Colonic mucosa (tissue), 4 donors: ENCODE measurements around the gene PIEZO2. TPM values are rescaled to one million over a fixed set of nuclear protein-coding genes. Genes with fewer than 3 reads are reported as not detected.

Experiments
- DNase-seq: peaks from one replicate; pipeline ENCODE4 v3.0.0-alpha.2; 2020
- H3K27ac ChIP-seq: fragments of 200-600 bp; one replicate; pipeline ENCODE4 v1.8.0; 2021
- H3K27me3 ChIP-seq: fragments of 200-600 bp; one replicate; pipeline ENCODE4 v1.8.0; 2021
- H3K36me3 ChIP-seq: fragments of 200-600 bp; one replicate; pipeline ENCODE4 v1.8.0; 2021
- H3K4me1 ChIP-seq: fragments of 200-600 bp; one replicate; pipeline ENCODE4 v1.8.0; 2021; ENCODE audit warnings: mild to moderate bottlenecking
- H3K4me3 ChIP-seq: fragments of 200-600 bp; one replicate; pipeline ENCODE4 v1.8.0; 2021
- H3K9ac ChIP-seq, 2 donors: one replicate each; pipeline ENCODE4 v1.7.0; 2013; ENCODE audit warnings: control low read depth in 2 of 2, low read depth in 2 of 2, low read length in 2 of 2
- H3K9me3 ChIP-seq: fragments of 200-600 bp; one replicate; pipeline ENCODE4 v1.8.0; 2021
- CTCF ChIP-seq: fragments of 200-600 bp; IDR thresholded peaks from one replicate; pipeline ENCODE4 v1.8.0; 2022; ENCODE audit warnings: antibody characterized with exemption, mild to moderate bottlenecking
- intact Hi-C: fragments of 100-400 bp; cut with DNase I; formaldehyde crosslinking; loops from one replicate; pipeline ENCODE4 v1.14.1; 2022
- total RNA-seq, 2 donors: library from RNA; stranded (reverse); fragmentation: NEBNext Ultra II Directional in 1 of 2; extraction: Animal tissue kit (Norgen Biotek cat#: 25700) in 1 of 2; gene quantifications; one replicate each; pipeline ENCODE4 v1.2.1, GENCODE V29; 2021
- donor health status: healthy.
- donor health status: DM: no; HTN: no; CAD: no.
- donor health status: DM: no; HTN: no; CAD: no.

Gene PIEZO2
- total RNA-seq, 2 donors from 2014 or later = 0.79 to 4.0 TPM

DNA sequence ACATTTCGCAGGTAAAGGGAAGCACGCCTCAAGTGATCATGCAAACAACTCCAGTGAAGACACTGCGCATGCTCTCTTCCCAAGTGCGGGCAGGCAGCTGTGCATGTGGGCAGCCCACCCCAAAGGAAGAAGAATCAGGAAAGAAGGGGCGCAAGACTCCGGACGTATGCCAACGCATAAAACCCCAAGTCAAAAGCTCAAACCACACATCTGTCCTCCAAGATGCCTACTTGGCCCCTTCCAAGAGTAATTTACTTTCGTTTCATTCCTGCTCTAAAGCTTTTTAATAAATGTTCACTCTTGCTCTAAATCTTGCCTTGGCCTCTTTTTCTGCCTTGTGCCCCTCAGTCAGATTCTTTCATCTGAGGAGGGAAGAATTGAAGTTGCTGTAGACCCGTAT, 254.9 kb downstream of the PIEZO2 start:
- H3K27ac ChIP-seq = no peak overlapping the region
- no peaks in the 10 kb centered on the region for H3K27me3 ChIP-seq
- H3K9ac ChIP-seq = no peak overlapping the region
- H3K36me3 ChIP-seq = no peaks in the 10 kb centered on the region
- no peak for TF ChIP-seq CTCF
- DNase-seq = no peak
- no peak overlapping the region for H3K4me3 ChIP-seq
- no peaks in the 10 kb centered on the region for H3K4me1 ChIP-seq
- intact Hi-C loops = no loop called here
- no peaks in the 10 kb centered on the region for H3K9me3 ChIP-seq

DNA sequence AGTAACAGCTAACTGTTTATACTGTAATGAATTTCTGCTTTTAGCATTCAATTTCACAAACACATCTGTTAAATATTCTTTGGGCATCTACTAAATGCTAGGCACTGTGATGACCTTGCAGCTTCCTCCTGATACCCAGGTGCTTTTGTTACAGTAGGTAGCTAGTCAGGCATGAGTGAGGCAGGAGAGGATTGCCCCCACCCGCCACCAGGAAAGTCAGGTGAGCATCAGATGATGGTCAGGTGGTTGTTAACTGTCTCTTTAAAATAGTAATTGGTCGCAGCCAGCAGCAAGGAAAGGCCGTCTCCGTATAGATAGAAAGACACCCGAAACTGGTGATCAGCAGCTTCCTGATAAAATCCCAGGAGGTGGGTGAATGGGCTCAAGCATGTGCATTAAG, 255.6 kb downstream of the PIEZO2 start:
- no peak overlapping the region for H3K27ac ChIP-seq
- no peak for TF ChIP-seq CTCF
- H3K36me3 ChIP-seq = no peaks in the 10 kb centered on the region
- DNase-seq = no peak
- H3K9me3 ChIP-seq = no peaks in the 10 kb centered on the region
- H3K4me3 ChIP-seq = no peak overlapping the region
- H3K9ac ChIP-seq = no peak overlapping the region
- intact Hi-C loops = no loop called here
- no peaks in the 10 kb centered on the region for H3K4me1 ChIP-seq
- no peaks in the 10 kb centered on the region for H3K27me3 ChIP-seq

DNA sequence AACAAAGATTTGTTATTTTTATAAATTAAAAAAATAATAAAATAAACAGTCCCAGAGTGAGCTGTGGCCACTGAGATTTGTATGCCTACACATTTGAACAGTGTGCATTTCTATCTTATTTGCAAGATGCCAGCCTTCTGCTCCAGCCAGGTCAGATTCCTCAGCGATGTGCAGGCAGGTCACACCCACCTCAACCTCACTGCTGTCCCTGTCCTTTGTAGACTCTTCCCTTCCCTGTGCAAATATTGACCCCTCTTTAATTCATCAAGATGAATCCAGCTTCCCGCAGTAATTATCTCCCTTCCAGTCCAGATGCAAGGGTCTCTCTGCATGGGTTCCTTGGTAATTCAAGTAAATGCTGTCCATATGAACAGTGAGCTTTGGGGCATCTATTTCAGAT, 256.2 kb downstream of the PIEZO2 start:
- Histone ChIP-seq H3K9ac (no peak overlapping the region), H3K36me3 (no peaks in the 10 kb centered on the region), H3K9me3 (no peaks in the 10 kb centered on the region), H3K27ac (no peak overlapping the region), H3K4me3 (no peak overlapping the region), H3K27me3 (no peaks in the 10 kb centered on the region), H3K4me1 (no peaks in the 10 kb centered on the region)
- intact Hi-C loops = no loop called here
- no peak for TF ChIP-seq CTCF
- DNase-seq = no peak

DNA sequence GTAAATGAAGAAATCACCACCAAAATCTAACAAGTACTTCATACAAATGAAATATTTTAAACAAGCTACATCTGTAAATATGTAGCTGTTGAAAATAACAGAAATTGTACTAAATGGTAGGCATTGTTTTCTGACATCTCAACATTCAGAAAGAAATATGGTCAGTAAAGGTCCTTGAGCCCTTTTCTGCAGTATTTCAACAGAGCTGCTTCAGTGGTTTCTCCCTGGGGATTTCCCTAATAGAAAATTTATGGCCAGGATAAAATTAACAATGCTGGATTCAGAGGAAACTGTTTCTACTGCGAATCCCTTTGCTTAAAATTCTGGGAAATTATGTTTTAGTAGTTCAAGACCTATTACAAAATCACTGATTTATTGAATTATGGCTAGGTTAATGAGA, 256.6 kb downstream of the PIEZO2 start:
- no peak for TF ChIP-seq CTCF
- intact Hi-C loops = no loop called here
- H3K27ac ChIP-seq = no peak overlapping the region
- no peaks in the 10 kb centered on the region for H3K27me3 ChIP-seq
- DNase-seq = no peak
- H3K4me1 ChIP-seq = no peaks in the 10 kb centered on the region
- H3K36me3 ChIP-seq = no peaks in the 10 kb centered on the region
- no peaks in the 10 kb centered on the region for H3K9me3 ChIP-seq
- no peak overlapping the region for H3K9ac ChIP-seq
- H3K4me3 ChIP-seq = no peak overlapping the region

GRCh38 chr18:10890022-10890421, 259.3 kb downstream of the PIEZO2 start:
- H3K9me3 ChIP-seq = no peaks in the 10 kb centered on the region
- intact Hi-C loops = no loop called here
- TF ChIP-seq CTCF = no peak
- H3K27ac ChIP-seq = no peak overlapping the region
- no peak overlapping the region for H3K9ac ChIP-seq
- H3K27me3 ChIP-seq = no peaks in the 10 kb centered on the region
- H3K4me1 ChIP-seq = no peaks in the 10 kb centered on the region
- no peak for DNase-seq
- no peak overlapping the region for H3K4me3 ChIP-seq
- no peaks in the 10 kb centered on the region for H3K36me3 ChIP-seq

DNA sequence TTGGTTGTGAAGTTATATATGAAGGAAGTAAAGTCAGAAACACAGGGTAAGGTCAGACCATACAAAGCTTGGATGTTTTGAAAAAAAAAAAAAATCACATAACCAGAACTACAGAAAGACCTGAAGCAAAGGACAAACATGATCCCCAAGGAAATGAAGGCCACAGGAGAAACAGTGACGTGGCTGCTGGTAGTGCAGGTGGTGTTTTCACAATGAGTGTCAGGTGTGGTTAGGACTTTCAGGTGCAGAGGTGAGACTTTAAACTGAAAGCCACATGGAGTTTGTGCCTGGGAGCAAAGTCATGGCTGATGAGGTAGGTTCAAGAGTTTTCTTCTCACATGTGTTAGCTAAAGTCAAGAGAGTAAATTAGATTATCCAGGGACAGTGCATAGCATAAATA, 270.7 kb downstream of the PIEZO2 start:
- intact Hi-C loops = no loop called here
- DNase-seq = no peak
- H3K9ac ChIP-seq = no peak overlapping the region
- H3K27ac ChIP-seq = no peak overlapping the region
- H3K27me3 ChIP-seq = no peaks in the 10 kb centered on the region
- TF ChIP-seq CTCF = no peak
- H3K9me3 ChIP-seq = no peaks in the 10 kb centered on the region
- no peaks in the 10 kb centered on the region for H3K4me1 ChIP-seq
- no peak overlapping the region for H3K4me3 ChIP-seq
- H3K36me3 ChIP-seq = no peaks in the 10 kb centered on the region
